GM18505 (cell line): Measurements from ENCODE around the gene RUNX1.

Source experiments
- ATAC-seq: cut with Tn5 transposase; IDR thresholded peaks from one replicate; pipeline ENCODE4 v1.9.1; 2021; ENCODE audit not compliant: unreplicated experiment
- POLR2A ChIP-seq: IDR thresholded peaks from 4 replicates; pipeline ENCODE4 v1.6.1; 2011; ENCODE audit warnings: borderline replicate concordance; ENCODE audit not compliant: insufficient read depth, insufficient read length; ENCODE audit errors: extremely low read depth

Gene RUNX1

DNA sequence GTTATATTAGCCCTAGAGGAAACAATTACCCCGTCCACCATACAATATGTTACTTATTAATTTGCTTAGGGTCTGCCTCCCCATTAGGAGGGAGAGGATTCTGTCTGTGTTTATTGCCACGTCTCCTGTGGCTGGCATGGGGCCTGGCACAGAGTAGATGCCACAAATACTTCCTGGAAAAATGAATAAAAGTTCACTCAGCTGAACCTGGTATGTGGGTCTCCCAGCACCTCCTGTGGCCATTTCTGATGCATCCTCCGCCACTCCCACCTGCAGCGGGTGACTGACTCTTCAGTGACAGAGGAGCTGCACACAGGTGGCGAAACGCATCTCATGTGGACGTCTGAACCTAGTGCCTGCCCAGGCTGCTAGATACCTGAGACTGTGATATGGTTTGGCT, 267.6 kb downstream of the RUNX1 start:
- no peak for TF ChIP-seq POLR2A

DNA sequence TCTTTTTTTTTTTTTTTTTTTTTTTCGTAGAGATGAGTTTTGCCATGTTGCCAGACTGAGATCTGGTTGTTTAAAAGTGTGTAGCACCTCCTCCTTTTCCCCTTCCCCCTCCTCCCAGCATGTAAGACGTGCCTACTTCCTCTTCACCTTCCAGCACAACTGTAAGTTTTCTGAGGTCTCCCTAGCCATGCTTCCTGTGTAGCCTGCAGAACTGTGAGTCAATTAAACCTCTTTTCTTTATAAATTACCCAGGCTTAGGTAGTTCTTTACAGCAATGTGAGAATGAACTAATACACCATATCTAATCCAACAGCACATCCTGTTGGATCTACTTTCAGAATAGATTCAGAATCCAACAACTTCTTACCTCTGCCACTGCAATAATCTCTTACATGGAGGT, 269.2 kb downstream of the RUNX1 start:
- no peak for TF ChIP-seq POLR2A
- ATAC-seq, result no peak

More for the DNA sequence above, 267.6 kb downstream of the RUNX1 start:
- ATAC-seq, result no peak

DNA sequence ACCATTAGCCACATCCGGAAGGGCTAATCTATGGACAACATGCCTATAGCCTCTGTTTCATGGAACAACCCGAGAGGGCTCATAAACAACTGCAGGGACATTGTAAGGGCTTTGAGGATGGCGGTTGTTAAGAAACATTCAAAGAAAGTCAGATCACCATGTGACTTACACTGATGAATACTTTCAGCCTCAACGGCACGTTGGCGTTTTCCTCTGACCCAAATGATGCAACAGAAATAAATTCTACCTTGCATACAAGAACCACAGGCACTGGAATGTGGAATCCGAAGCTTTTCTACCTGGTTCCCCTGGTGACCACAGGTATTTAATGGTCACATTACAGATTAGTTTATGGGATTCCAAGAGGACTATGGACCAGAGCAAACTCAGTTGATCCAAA, 273.3 kb downstream of the RUNX1 start:
- TF ChIP-seq POLR2A, result no peak
- no peak for ATAC-seq

- ATAC-seq, result no peak
- no peak for TF ChIP-seq POLR2A
Measured at GRCh38 chr21:34774750-34775149, 274.4 kb downstream of the RUNX1 start.

DNA sequence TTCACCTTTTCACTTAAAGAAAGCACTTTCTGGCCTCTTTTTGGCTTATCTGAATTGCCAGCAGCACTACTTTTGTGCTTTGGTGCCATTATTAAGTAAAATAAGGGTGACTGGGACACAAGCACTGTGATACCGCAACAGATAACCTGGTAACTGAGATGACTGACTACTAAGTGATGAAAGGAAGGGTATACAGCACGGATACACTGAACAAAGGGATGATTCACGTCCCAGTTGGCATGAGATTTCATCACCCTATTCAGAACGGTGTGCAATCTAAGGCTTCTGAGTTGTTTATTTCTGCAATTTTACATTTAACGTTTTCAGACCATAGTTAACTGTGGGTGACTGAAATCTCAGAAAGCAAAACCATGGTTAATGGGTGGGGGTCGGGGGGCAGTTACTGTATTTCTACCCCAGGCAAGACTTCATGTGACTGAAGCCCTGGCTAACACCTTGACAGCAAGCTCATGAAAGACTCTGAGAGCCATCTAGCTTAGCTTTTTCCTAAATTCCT, 277.5 kb downstream of the RUNX1 start:
- no peak for ATAC-seq
- no peak for TF ChIP-seq POLR2A

GRCh38 chr21:34770576-34770975, 278.5 kb downstream of the RUNX1 start:
- ATAC-seq, result no peak
- no peak for TF ChIP-seq POLR2A

- no peak for TF ChIP-seq POLR2A
- no peak for ATAC-seq
Measured at GRCh38 chr21:34768326-34768725, 280.8 kb downstream of the RUNX1 start.

DNA sequence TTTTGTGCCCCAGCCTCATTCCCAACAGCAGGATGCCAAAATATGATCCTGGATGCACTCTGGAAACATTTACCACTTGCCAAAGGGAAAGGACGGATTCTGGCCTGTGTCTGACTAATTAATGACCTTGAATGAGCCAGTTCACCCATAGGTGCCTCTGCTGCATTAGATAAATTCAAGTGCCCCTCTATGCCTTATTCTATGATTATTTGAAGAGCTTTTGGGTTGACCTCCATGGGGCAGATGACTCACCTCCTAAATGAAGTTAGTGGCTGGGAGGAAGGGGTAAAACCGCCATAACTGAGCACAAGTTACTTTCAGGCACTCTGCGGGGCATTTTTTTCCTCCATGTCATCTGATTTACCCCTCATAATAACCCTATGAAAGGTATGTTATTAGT, 282.2 kb downstream of the RUNX1 start:
- no peak for ATAC-seq
- no peak for TF ChIP-seq POLR2A

- no peak for ATAC-seq
- no peak for TF ChIP-seq POLR2A
Measured at GRCh38 chr21:34765619-34766018, 283.5 kb downstream of the RUNX1 start.

DNA sequence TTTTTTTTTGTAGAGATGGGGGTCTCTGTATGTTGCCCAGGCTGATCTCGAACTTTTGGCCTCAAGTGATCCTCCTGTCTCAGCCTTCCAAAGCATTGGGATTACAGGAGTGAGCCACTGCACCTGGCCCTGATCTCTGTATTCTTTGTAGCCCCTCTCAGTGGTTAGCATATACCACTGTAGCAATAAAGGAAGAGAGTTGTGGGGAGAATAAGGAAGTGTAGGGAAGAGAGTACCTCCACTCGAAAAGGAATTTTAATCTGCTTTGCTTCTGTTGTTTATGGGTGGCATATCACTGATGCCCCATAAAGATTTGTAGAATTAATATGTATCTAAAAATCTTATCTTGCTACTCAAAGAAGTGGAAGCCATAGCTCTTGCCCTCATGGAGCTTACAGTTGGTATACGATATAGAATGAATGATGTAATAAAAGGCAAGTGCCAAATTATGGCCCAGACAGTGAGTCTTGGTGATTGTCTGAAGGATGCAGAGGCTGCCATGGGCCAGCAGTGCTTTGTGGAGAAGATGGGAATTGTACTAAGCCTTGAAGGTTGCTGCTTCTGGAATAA, 284.3 kb downstream of the RUNX1 start:
- no peak for ATAC-seq
- no peak for TF ChIP-seq POLR2A

- no peak for ATAC-seq
Measured at GRCh38 chr21:34762786-34763185, 286.3 kb downstream of the RUNX1 start.

GRCh38 chr21:34761758-34762330, 287.3 kb downstream of the RUNX1 start:
- TF ChIP-seq POLR2A, result no peak
- ATAC-seq, result no peak

More at GRCh38 chr21:34762786-34763185, 286.3 kb downstream of the RUNX1 start:
- TF ChIP-seq POLR2A, result no peak

GRCh38 chr21:34754690-34755647, 294.1 kb downstream of the RUNX1 start:
- ATAC-seq, result no peak

GRCh38 chr21:34748862-34749261, 300.2 kb downstream of the RUNX1 start:
- no peak for ATAC-seq
- no peak for TF ChIP-seq POLR2A

More at GRCh38 chr21:34754690-34755647, 294.1 kb downstream of the RUNX1 start:
- no peak for TF ChIP-seq POLR2A

GRCh38 chr21:34745557-34746255, 303.4 kb downstream of the RUNX1 start:
- peak; percentile 86 for ATAC-seq
- no peak for TF ChIP-seq POLR2A
